ENCODE data around the gene MAT2B.

The MAT2B gene

GRCh38 chr5:163564321-163564938, 59.0 kb downstream of the MAT2B start:
- peak; percentile 64; the same call in 1 of the 2 replicates for TF ChIP-seq CTCF (IDR thresholded peaks at IDR 0.05; ENCODE audit: borderline replicate concordance, insufficient read depth, low read depth, low read length)

GRCh38 chr5:163565492-163565891, 60.1 kb downstream of the MAT2B start:
- no peak for TF ChIP-seq CTCF (IDR thresholded peaks at IDR 0.05; ENCODE audit: borderline replicate concordance, insufficient read depth, low read depth, low read length)
- no peak overlapping the region for H3K4me3 ChIP-seq (ENCODE audit: low read depth, low read length)

More at GRCh38 chr5:163564321-163564938, 59.0 kb downstream of the MAT2B start:
- no peak overlapping the region for H3K4me3 ChIP-seq (ENCODE audit: low read depth, low read length)

GRCh38 chr5:163565931-163566608, 60.7 kb downstream of the MAT2B start:
- peak overlapping the region; percentile 19 for H3K4me3 ChIP-seq (ENCODE audit: low read depth, low read length)
- no peak for TF ChIP-seq CTCF (IDR thresholded peaks at IDR 0.05; ENCODE audit: borderline replicate concordance, insufficient read depth, low read depth, low read length)

GRCh38 chr5:163566678-163567077, 61.3 kb downstream of the MAT2B start:
- no peak for TF ChIP-seq CTCF (IDR thresholded peaks at IDR 0.05; ENCODE audit: borderline replicate concordance, insufficient read depth, low read depth, low read length)
- no peak overlapping the region for H3K4me3 ChIP-seq (ENCODE audit: low read depth, low read length)

GRCh38 chr5:163567811-163568210, 62.4 kb downstream of the MAT2B start:
- no peak overlapping the region for H3K4me3 ChIP-seq (ENCODE audit: low read depth, low read length)
- TF ChIP-seq CTCF (IDR thresholded peaks at IDR 0.05; ENCODE audit: borderline replicate concordance, insufficient read depth, low read depth, low read length) = no peak
